SKM-1 (cell line): ENCODE results near the gene KIAA1958.

ENCODE experiments used
- DNase-seq: peaks from one replicate; lab custom pipeline; 2025; ENCODE audit not compliant: unreplicated experiment; lab: John Stamatoyannopoulos, UW

Gene KIAA1958

DNA sequence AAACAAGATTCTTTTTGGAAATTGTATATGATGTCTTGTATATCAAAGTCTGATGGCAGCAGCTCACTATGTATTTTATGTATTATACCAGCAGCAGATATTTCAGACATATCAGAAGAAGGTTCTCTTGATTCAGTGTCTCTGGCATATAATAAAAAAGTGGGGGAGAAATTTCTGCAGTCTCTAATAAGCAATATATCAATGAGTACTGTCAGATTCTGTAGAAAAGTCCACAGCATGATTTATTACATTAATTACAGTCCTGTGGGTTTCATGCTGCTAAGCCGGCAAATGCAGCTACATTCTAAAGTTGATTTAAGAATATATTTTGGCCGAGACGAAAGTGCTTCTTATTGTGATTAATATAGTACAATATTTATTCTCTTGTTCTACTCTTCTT, 113.1 kb downstream of the KIAA1958 start:
- DNase-seq, result no peak

DNA sequence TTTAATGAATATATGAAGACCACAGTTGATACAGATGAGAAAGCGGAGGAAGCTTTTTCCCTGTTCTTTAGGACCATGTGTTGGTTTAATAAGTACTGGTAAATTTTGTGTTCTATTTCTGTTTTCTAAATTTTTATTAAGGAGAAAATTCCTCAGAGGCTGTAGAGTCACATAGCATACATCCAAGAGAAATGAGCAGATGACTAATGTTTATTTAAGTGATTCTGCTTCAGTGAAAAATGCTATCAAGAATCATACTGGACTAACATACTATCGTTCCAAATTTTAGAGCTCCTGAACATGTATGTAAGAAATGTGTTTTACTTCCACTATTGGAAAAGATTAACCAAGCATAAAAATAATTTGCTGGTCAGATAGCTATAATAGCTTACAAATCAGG, 115.0 kb downstream of the KIAA1958 start:
- no peak for DNase-seq

DNA sequence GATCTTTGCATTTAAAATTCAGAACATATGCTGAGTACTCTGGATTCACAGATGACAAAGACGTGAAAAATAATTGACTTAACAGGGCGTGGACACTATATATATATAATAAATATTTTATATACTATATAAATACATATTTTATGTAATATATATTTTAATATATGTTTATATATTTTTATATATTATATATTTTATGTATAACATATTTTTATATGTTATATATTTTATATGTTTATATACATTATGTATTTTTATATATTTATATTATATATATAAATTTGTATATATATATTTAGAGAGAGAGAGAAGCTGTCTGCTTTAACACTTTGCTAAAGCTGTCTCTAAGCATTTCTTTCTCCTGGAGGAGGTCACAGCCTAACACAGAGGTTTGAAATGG, 118.2 kb downstream of the KIAA1958 start:
- no peak for DNase-seq

DNA sequence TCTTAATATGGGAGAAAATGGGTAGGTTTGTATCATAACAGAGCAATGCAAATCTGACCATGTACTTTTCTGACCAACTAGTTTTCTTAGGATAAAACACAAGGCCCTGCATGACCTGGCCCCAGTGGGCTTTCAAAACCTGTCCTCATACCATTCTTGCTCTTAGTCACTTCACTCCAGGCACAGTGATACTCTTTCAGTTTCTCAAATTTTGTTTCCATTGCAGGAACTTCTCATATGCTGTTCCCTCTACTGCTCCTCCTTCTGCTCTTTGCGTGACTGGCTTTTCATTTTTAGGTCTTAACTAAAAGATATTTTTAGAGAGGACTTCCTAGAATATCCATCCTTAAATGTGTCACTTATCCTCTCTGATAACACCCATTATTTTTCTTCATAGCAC, 118.9 kb downstream of the KIAA1958 start:
- DNase-seq, result no peak

DNA sequence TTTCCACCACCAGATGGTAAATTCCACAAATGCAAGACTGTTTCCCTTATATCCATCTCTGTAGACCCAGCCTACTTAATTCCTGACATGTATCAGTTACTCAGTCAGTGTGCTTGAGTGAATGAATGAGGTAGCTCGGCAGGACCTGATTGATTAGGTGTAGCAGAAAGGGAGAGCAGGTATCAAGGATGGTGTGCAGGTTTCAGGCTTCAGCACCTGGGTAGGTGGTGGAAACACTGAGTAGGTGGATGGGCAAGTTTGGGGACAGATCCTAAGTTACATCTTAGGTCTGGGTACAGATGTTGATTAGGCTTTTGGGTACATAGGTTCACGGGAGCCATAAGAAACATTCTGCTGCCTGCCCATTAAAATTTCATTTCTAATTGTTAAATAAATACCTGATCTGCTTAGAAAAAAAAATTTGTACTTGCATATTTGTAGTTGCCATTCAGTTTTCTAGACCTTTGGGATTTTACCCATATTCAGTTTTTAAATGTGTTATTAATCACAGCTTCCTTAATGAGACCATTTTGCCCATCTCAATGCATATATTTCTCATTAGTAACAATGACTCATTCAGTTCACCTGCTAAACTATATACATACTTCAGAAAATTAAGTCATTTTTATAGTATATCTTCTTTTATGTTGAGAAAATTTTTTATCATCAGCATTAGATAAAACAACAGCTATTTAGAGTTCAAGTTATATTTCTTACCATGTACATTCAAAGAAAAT, 119.5 kb downstream of the KIAA1958 start:
- DNase-seq, result no peak

DNA sequence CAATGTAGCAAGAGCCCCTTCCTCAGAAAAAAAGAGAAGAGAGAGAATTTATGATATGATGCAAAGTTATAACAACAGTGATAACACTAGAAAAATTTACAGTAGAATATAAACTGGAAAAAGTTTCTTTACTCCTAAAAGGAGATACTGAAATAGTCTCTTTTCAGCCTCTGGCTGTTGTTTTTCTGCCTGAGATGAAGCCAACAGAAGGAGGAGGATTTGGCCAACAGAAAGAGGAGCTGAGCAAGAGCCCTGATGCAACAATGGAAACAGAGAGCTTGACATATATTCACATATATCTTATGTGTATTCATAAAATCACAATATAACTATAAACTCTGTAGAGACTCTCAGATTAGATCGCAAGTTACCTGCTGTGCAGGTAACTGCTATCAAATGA, 122.2 kb downstream of the KIAA1958 start:
- DNase-seq, result no peak

DNA sequence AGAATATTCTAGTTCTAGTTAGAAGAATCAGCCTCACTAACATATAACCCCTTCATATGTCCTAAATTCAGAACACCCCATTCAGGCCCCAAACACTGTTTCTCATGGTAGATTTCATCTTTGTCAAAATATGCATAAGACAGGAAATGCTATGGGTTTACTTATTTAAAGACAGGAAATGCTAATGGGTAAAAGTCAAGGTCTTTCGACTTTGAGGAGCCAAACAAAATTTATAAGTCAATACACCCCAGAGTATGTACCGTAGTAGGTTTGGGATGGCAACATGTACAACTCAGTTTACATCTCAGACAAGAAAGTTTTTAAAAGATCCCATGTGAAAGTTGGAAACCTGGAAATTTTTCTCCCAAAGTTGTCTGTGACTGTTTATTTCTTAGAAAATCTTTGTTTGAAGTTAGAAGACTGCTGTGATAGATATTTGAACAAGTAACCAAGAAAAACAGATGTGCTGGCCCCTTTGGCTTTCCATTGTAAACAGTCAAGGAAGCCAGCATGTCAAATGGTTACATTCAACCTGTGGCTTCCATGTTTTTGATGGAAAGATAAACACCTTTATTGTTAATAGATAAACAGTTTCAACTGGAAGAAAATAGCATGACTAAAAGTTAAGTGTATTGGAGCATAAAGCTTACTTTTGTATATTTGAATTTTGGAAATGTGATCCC, 129.1 kb downstream of the KIAA1958 start:
- DNase-seq, result no peak

DNA sequence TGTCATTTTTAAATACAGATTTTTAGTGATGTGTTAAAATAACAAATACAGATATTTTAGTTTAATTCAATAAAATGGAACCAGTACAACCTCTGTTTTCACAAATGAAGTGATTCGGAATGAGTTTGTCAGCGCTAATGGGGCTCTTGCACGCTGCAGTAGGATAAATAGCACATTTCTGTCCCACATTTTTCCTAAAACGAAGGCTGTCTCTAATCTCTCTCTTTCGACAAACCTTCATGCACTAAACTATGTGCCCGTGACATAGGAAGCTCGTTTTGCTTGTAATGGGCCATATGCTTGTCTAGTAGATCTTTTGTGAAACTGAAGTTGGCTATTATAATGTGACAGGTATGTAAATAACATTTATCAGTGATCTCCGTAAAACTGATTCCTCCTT, 130.7 kb downstream of the KIAA1958 start:
- DNase-seq, result no peak

DNA sequence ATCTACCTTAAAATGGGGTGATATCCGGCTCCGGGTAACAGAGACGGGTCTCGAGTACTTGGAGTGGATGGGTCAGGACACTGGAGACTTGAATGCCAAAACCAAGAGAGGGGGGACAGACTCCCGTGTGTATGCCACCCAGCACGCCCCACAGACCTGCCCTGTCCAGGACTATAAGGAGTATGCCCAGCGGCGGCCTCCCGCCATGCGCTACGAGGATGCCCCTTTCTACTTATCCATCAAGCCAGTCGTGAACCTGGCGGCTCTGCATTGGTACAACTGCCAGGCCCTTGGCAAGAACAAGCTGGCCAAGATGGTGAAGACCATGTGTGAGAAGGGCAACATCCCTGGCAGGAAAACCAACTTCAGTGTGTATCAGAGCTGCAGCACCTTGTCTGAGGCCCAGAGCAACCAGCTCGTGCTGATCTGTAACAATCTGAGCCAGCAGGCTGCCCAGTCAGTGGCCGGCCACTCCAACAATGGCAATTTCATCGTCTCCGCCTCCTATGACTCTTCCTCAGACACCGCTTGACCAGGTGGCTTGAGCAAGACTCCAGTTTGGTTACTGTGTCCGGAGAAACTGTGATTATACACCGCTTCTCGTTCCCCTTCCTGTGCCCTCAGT, 131.9 kb downstream of the KIAA1958 start:
- no peak for DNase-seq

DNA sequence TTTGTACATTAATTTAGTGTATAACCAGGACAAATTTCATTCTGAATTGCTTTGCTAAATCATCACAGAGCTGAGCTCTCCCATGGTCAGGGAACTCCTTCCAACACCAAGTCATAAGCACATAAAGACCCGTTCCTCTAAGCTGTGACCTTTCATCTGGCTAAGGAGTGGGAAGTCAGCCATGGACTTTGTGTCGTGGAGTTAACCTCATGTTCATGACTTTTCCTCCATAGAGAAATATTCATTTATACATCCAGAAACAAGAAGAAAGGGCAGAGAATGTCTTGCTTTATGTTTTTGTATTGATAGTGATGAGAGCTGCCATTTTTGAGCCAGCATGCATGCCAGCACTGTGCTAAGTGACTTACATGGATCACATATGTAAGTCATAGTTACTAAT, 133.8 kb downstream of the KIAA1958 start:
- no peak for DNase-seq

DNA sequence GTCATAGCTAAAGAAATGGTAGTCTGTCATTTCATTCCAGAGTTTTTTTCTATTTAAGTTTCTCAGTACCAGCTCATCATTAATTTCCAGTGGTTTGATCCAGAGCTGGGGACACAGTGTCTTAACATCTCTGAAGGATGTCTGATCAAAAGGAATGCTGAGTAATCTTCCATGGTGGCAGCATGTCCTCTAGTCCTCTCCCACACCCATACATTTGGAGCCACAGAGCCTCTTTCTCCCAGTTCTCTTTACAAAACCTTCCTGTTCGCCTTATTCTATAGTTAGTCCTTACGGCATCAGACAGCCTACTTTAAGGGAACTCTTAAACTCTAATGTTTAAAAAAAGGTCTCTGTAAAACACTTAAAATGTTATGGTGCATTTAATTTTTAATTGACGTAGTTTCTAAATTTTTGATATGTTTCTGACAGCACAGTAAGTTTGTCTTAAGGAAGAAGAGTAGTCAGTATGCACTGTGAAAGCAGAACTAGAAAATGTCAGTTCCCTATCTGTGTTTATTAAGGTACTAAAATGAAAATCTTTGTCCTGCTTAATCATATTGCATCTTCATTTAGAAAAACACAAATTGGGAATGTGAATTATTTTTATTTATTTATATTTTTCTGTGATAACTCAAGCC, 134.5 kb downstream of the KIAA1958 start:
- DNase-seq, result no peak

DNA sequence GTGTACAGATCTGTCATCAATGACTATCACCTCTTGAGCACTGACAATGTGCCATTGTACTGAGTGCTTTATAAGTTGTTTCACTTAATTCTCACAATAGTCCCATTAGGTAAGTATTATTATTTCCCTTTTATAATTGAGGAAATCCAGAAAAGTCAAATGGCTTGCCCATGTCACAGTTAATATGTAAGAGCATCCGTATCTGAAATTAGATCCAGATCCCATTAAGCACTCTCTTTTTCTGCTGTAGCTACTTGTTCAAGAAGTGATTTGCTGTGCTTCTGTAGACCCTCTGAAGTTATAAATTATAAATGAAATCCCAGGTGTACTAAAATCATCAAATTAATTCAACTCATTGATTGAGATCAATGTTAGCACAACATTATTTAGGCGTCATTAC, 136.6 kb downstream of the KIAA1958 start:
- DNase-seq, result no peak

DNA sequence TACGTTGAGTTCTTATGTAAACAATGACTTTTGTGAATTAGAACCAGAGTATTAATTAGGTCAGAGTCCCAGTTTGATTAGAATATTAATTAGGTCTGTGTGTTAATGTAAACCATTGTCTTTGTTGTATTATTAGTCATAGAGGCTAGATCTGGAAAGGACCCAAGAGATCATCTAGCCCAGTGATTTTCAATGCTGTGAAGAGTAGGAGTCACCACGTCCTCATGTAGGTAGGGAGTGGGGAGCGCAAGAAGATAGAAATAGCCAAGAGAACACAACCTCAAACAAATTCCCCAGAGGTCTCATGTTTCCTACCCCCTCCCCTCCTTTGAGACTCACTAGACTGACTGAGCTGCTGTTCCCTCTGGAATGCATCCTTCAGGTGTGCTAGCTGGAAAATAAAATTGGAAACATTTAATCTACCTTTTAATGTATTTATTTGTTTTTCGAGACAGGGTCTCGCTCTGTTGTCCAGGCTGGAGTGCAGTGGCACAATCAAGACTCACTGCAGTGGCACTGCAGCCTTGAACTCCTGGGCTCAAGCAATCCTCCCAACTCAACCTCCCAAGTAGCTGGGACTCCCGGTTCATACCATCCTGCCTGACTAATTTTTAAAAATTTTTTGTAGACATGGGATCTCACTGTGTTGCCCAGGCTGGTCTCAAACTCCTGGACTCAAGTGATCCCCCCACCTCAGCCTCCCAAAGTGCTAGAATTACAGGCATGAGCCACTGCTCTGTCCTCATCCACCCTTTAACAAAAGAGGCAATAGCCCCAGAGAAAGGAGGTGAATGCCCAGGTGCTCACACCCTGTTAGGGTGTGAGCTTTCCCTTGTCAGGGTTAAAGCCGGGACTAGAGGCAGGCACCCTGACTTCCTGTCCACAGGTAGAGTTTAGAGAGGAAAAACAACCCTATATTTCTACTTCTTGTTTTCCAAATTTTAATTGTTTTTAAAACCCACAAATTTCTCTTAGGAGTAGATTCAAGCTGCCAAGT, 138.4 kb downstream of the KIAA1958 start:
- DNase-seq, result no peak

DNA sequence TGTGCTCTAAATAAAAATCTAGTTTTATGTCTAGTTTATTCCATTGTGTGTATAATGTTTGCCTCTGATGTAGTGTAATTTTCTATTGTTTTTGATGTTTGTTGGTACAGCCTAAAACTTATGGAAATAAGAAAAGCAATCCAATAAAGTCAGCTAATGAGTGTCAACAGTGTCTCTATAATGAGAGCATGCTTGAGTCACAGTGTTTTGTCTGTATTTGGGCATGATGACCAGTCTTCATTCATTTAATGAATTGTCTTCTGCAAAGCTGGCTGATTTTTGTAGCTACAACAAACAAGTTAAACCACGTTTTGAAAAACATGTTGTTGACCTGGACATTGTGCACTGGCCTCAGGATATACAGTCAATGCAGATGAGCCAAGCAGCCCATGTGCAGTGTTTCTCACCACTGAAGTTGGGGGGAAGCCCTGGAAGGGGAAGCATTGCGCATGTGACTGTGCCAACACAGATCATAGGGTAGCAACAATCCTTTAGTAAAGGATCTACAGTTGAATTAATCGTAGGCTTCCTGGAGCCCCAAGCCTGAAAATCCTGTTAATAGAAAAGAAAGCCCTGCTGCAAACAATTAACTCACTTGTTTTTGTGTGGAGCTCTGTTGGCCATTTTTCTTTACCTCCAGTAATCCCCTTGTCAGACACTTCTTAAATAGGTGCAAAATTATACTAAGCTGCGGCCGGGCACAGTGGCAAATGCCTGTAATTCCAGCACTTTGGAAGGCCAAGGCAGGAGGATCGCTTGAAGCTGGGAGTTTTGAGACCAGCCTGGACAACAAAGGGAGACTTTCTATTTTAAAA, 143.3 kb downstream of the KIAA1958 start:
- no peak for DNase-seq

DNA sequence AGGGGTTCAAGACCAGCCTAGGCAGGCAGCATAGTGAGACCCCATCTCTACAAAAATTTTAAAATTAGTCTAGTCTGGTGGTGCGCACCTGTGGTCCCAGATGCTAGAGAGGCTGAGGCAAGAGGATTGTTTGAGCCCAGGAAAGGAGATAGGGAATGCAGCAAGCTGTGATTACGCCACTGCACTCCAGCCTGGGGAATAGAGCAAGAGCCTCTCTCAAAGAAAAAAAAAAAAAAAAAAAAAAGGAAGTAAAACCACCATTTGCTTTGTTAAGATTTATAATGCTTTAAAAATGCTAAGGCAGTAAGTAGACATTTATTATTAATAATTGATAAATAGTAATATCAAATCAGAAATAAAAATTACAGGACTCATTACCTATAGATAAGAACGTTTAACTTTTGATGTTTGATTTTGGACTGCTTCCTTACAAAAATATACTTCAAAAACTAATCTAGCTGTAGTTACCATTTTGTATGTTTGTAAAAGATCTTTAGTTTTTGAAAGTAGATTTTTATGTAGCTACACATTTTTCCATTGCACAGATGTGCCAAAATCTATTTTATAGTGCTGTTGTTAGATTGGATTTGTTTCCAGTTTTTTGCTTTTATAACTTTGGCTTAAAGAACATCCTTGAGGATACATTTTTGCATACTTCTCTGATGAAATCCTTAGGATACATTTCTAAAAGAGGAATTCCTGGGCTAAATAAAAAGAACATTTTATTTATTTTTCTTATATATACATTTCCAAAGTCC, 144.9 kb downstream of the KIAA1958 start:
- DNase-seq, result no peak

DNA sequence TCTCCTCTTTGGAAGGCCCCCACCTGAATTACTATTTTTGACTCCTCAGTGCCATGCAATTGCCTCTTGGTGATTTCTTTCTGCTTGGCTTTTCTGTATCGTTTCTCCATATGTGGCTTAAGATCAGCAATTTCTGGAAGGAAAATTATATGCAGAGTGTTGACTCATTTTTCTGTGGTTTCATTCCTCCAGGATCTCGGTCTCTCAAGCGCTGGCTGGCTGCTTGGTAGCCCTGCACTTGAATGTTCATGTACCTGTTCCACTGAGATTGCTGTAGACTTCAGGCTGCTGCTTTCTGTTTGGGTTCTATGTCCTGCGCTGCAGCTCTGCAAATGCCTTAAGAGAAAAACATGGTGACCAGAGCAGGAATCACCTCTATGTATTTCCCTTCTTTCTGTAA, 153.7 kb downstream of the KIAA1958 start:
- no peak for DNase-seq

DNA sequence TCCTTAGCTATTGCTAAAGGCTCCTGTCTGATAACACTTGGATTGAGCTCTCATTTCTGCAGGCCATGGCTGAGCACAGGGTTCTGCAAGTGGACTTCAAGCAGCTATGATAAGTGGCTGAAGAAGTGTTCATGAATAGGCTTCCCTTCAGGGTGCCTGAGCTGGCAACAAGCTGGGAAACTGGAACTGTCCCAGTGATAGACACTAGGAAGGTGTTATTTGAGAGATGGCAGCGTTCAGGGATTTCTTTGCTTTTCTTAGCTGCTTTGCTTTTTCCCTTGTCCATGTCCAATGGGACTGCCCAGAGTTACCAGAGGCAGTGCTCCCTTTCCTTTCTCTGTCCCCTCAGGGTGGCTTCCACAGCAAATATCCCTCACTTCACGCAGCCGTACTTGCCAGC, 155.5 kb downstream of the KIAA1958 start:
- DNase-seq, result no peak

DNA sequence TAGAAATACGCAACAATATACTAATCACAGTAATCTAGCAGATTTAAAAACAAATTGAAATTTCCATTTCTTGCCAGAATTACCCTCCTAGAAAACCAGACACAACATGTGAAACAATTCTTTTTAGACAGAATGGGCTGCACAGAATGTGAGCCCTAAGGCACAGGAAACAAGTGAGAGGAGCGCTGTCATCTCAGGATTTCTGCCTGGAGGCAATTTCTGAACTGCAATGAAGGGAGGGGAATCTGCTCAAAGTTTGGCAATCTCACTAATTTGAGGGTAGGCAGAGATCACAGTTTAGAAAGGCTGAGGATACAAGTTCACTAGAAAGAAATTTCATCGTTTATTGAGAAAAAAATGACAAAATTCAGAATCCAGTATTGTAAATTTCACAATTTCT, 161.0 kb downstream of the KIAA1958 start:
- DNase-seq, result no peak

DNA sequence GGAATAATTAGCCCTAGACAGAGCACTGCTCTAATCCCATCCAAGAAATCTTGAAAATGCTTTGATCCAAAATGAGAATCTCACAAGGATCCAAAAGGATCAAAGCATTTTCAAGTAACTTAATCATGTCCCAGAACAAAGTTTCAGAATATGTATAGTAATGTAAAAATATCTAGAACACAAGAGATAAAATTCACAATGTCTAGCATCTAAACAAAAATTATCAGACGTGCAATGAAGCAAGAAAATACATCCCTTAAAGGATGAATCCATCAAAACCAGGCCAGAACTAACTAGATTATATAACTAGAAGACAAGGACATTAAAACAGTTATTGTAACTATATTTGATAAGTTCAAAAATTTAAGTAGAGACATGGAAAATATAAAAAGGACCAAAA, 162.0 kb downstream of the KIAA1958 start:
- DNase-seq, result no peak
